ENCODE data around the gene AIMP2.
"Not testable (repeated sequence)": the region's sequence is repeated elsewhere in the genome, so short reads cannot be mapped to it uniquely, and the experiment has no call there.

The AIMP2 gene

DNA sequence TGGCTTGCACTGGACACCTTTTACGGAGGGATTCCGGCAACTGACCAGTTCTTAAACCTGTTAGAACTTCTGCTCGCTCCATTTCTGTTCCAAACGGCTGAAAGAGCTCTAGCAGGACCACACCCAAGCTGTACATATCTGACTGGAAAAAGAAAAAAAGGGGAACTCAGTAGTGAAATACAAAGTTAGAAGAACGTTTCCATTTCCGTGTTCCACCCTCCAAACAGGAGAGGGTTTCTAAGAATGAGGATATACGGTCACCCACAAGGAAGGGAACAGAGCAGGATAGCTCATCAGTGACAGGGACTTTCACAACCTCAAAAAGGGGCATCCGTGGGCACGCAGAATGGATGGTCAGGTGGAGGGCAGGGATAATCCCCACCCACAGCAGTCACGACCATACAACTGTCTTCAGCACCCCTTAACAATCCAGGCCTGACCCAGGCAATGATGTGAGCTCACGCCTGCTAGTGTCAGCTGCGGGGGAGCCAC is 17.8 kb downstream of the AIMP2 start:
- DNase-seq: peak; percentile 55

DNA sequence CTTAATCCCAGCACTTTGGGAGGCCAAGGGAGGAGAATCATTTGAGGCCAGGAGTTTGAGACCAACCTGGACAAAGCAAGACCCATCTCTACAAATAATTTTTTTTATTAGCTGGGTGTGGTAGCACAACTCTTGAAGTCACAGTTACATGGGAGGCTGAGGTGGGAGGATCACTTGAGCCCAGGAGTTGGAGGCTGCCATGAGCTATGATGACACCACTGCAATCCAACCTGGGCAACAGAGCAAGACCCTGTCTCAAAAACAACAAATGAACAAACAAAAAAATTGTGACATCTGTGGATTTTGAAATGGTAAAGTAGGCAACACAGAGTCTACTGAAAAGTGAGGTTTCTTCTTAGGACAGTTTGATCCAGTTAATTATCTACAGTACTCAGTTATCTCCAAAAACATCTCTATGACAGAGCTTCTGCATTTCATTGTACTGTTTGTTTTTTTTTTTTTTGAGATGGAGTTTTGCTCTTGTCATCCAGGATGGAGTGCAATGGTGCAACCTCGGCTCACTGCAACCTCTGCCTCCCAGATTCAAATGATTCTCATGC is 18.8 kb downstream of the AIMP2 start:
- no peak for DNase-seq

DNA sequence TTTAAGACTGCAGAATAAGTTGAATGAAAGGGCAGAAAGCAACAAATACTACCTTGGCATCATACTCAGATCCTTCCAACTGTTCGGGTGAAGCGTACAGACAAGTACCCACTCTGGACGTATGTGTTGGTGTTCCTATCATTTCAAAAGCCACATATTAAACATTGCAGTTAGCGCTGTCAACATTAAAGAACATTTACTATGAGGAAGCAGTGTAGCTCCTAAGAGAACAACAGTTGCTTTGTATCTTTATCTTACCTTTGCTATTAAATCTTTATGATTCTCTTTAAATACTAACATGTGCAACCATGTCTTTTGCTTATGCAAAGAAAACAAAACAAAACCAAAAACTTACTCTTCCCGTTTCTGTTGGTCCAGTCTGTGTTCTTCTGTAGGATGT is 19.5 kb downstream of the AIMP2 start:
- no peak for DNase-seq

DNA sequence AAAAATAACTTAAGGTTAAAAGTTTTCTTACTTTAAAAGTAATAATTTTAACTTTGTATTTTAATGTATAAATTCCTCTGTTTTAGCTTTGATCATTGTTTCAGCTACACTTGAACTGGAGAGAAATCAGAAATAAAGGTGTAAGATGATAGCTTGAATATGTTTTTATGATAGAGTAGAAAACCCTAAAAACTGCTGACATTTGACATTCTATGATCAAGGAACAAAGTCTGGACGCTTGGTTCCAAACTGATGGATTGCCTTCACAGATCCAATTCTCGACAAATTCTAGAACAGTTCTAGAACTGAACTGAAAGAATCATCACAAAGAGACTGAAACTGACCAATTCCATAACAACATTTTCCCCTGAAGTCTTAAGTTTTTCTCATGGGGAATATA is 21.9 kb downstream of the AIMP2 start, which contains the start of gene ANKRD61:
ANKRD61 (plus strand) TSS at position 389 of the 400 bp plus-strand sequence; CDS start at position 389, 0 bp downstream.
- no peak for DNase-seq

DNA sequence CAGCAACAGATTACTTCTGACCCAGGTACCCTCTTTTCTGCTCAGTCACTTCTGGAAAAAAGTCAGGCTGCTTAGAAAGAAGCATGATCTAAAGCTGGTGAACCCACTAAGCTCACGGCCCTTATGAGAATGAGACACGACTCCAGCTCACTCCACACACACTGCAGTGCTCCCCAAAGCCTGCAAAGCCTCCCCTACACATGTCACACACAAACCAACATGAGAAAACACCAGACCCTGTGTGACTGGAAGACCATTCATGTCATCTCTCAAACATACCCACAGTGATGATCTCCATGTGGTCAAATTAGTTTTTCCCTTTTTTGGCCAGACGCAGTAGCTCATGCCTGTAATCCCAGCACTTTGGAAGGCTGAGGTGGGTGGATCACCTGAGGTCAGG is 22.5 kb downstream of the AIMP2 start:
- DNase-seq: no peak

DNA sequence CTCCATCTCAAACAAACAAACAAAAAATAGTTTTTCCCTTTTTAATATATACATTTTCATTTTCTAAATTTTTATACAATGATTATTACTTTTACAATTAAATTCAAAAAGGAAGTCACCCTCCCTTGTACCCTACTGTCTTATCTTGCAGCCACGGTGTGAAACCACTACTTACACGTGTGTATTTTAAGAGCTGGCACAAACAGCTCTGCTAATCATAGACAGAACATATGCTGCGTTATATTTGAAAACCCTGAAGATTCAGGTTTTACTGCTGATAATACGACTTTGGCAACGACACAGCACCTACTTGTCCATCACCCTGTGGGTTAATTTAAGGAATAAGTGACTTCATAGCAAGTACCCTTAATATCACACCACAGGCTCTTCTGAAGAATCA is 23.1 kb downstream of the AIMP2 start:
- DNase-seq: peak; percentile 98

DNA sequence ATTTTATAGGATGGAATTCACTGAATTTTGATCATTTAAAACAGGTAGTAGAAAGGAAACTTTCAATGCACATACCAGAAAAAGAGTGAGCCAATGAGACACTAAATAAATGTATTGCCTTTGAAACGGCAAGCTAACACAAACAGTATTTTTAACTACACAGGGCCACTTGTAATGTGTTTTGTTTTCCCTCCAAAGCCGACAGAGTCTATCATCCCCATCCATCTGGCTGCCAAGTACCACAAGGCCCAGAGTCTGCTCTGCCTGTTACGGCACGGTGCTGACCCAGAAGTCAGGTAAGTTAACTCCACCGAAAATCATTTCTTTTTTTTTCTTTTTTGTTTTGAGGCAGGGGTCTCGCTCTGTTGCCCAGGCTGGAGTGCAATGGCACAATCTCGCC is 23.6 kb downstream of the AIMP2 start:
- peak; percentile 54 for DNase-seq

DNA sequence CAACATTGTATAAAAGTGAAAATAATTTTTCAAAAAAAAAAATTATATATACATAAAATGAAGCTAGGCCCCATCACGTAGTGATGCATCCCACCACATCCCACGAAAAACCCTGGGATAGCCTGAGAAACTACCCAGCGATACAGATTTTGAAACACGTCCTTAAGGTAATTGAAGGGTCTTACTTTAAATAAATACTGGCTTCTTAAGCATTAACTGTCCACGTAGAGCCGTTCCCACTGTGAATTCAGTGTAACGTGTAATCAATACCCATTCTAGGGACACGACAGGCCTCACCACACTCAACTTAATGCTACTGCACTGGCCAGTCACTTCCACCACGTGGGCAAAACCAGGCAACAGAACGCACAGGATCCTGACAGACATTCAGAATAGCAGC is 26.1 kb downstream of the AIMP2 start:
- DNase-seq: no peak

DNA sequence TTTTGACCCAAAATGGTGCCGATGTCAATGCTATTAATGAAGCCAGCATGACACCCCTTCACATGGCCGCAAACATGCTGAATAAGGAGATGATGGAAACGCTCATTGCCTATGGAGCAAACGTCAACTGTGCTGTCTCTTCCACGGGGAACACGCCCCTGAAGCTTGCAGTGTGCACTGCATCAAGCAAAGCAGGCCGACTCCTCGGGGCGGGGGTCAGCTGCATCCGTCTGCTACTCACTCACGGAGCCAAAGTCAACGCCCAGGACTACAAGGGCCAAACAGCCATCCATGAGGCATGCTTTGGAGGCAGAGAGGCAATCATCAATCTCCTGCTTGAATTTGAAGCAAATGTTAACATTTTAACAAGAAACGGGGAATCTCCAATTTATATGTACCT is 26.6 kb downstream of the AIMP2 start:
- DNase-seq: no peak

DNA sequence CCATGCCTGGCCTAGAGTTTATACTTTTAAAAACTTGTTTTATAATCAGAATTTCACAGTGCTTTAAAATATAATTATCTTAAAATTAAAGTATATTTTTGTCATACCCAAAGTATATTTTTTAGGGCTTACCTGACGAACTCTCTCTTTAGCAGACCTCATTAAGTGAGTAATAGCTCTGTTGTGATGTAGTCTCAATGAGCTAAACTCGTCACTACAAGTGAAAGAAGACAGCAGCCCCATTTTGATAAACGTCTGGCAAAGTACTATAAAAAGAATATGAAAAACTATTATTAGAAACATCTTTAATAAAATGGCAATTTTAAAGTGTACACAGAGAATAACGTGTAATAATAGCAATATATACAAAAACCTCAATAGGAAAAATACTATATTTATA is 40.7 kb downstream of the AIMP2 start:
- no peak for DNase-seq

DNA sequence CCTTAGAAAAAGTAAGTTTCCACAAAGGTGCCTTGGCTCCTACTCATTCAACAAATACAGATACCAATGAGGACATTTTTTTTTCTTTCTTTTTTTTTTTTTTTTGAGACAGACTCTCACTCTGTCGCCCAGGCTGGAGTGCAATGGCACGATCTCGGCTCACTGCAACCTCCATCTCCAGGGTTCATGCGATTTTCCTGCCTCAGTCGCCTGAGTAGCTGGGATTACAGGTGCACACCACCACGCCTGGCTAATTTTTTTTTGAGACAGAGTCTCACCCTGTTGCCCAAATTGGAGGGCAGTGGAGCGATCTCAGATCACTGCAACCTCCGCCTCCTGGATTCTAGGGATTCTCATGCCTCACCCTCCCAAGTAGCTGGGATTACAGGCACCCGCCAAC is 42.1 kb downstream of the AIMP2 start:
- DNase-seq: not testable (repeated sequence)

DNA sequence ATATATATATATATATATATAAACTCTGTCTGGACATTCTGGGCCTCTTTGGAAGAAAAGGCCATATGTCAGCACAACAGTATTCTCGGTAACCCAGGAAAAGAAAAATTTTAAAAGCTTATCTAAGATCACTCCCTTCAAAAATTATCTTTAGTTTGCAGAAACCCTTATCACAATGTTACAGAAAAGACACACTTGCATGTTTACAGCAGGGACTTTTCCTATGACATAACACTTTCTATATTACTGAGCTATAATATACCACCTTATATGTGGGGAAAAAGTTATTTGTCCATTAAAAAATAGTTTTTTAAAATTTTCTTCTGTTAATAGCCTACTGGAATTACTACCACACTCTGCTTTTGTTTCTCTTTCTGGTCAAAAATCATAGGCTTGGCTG is 47.5 kb downstream of the AIMP2 start:
- peak; percentile 96 for DNase-seq

DNA sequence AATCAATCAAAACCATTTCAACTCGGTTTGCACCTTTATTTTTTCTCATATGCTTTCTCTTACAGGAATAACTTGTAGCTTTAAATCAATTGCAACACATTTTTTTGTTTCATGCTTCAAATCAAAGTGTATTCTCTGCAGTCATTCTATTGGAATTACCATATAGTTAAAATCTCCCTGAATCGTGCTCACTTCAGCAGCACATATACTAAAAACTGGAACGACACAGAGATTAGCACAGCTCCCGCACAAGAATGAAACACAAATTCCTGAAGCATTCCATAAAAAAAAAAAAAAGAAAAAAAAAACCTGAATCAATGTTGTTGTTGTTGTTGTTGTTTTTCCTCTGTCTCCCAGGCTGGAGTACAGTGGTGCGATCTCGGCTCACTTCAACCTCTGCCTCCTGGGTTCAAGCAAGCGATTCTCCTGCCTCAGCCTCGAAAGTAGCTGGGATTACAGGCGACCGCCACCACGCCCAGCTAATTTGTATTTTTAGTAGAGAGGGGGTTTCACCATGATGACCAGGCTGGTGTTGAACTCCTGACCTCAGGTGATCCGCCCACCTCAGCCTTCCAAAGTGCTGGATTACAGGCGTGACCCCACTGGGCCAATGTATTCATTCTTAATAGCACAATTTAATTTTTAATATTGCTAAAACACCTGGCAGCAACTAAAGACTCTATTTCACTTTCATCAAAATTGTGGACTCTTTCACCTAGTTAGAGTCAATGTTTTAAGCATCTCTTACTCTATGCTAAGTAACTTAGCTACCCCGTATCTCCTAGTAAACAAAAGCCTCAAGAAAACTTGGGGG is 48.5 kb downstream of the AIMP2 start:
- DNase-seq: peak; percentile 27

DNA sequence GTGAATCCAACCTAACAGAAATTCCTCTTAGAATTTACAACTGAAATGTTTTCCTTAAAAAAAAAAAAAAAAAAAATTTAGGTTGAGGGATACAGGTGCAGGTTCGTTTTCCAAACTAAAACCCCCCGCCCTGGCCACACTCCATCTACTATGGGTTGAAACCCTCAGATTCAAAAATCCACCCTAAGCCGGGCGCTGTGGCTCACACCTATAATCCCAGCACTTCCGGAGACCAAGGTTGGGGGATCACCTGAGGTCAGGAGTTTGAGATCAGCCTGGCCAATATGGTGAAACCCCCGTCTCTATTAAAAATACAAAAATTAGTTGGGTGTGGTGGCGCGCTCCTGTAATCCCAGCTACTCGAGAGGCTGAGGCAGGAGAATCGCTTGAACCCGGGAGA is 50.9 kb downstream of the AIMP2 start:
- DNase-seq: not testable (repeated sequence)

DNA sequence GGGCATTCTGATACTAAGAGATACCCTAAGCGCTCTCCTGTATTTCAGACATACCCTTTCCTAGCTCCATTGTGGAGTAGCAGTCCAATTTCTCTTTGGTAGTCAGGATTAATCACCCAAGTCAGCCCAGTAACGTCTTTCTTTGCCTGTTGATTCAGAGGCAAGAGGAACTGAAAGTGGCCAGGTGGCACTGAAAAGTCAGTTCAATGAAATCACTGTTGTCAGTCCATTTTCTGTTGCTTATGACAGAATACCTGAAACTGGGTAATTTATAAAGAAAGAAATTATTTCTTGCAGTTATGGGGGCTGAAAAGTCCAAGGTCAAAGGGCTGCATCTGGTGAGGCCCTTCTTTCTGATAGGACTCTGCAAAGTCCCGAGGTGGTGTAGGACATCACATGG is 62.3 kb downstream of the AIMP2 start:
- DNase-seq: no peak

All from hematopoietic multipotent progenitor cell treated with erythropoietin and hydrocortisone succinate and interleukin-3 and kit ligand, for 8 days (in vitro differentiated cells).